Activated CD4-positive, CD25-positive, alpha-beta regulatory T cell treated with anti-CD3 and anti-CD28 coated beads, Interleukin-2, amount 50 U/mL, for 16 hours (primary cell): Measurements from ENCODE around the gene SLC45A1.
"Not testable (repeated sequence)": the region's sequence is repeated elsewhere in the genome, so short reads cannot be mapped to it uniquely, and the experiment has no call there.

ENCODE experiments used
- DNase-seq: peaks from one replicate; pipeline ENCODE4 v3.0.0-alpha.2; 2020; ENCODE audit warnings: low read depth, low spot score

SLC45A1 gene

DNA sequence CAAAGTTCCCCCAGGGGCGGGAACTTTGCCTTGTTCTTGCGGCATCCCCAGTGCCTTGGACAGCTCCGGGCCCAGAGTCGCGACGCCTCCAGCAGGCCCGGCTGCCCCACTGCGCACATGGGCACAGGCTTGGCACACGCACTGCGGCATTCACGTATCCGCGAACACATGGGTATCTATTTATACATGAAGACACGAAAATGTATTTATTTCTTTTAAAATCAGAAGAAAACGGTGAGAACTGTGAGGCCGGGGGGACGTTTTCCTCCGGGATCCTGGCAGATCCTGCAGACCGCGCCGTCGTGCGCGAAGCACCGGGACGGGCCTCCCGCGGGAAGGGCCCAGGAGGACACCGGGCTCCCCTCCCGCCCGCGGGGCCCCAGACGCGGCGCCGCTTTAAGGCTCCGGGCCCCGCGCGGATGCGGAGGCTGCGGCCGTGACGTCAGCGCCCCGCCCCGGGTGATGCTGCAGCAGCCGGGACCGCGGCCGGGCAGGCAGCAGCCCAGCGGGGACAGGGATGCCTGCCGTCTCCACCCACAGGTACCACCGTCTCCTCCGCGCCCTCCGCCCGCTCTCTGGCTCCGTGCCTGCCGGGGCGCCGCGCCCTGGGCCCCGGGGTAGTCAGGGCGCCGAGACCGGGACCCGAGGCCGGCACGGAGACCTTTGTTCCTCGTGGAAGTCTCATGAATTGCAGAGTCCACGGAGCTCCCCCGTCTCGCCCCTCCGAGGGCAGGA, at the start of gene SLC45A1:
Gene SLC45A1, plus strand, starts transcription at position 468 of the 735 bp plus-strand sequence. CDS start 6,216 bp downstream, outside the sequence.
- peak; percentile 44 for DNase-seq

DNA sequence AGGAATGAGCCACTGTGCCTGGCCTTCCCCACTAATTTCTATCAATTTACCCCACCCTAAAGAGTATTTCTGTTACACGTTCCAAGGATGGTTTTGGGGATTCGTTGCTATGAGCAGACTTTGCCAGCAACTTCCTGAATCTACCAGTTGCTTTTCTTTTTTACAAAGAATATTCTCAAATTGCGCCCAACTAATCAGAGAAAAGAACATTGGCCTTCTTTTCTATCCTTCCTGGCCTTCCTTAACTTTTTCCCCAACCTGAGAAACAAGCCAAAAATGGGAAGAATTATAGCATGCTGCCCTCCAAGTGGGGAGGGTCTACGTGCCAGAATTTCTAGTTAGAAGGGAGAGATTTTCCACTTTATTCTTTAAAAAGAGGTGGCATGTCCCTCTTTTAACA, 44.9 kb upstream of the SLC45A1 start:
- no peak for DNase-seq

DNA sequence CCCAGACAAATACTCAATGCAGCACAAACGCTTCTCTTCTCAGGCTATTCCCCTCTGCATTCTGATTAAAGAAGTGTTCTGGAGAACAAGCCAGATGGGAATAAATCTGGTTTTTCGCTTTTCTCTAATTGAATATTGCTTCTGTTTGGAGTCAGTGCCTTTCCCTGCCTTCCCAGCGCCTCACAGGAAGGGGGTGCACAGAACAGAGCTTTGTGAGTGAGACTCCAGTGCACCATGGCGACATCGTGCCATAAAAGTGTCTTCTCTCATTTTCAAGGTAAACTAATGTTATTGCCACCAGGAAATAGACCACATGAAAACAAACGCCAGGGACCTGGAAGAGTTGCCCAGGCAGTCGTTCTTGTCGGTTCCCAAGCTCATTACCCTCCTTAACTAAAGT, 43.6 kb upstream of the SLC45A1 start:
- DNase-seq: no peak

DNA sequence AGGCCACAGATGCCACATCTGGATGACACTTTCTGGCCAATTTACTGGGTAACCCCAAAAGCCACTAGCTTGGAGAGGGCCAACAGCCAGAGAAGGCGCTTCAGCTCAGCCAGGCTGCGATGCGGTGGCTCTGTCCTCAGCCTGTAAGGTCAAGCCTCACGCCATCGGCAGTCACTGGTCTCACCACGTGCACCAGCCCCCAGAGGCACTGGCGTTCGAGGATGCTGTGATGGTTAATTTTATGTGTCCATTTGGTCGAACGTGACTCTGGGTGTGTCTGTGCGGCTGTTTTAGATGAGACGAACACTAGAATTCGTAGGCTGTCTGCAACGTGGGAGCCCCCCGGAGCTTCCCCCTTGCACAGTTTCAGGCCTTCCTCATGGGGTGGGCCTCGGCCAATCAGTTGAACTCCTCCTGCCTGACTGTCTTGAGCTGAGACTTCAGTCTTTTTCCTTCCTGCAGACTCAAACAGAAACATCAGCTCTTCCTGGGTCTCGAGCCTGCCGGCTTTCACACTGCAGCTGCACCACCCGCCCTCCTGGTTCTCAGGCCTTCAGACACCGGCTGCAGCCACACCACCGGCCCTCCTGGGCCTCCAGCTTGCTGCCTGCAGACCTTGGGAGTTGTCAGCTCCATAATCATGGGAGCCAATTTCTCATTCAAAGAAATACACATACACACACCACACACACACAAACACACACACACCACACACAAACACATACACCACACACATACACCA, 41.6 kb upstream of the SLC45A1 start:
- no peak for DNase-seq

DNA sequence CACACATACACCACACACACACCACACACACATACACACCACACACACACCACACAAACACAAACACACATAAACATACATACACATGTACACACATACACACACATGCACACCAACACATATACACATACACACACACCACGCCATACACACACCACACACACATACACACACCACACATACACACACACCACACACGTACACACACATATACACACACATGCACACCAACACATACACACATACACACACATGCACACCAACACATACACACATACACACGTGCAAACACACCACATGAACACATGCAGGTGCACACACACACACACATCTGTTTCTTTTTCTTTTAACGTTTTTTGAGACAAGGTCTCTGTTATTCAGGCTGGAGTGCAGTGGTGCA, 41.0 kb upstream of the SLC45A1 start:
- no peak for DNase-seq

DNA sequence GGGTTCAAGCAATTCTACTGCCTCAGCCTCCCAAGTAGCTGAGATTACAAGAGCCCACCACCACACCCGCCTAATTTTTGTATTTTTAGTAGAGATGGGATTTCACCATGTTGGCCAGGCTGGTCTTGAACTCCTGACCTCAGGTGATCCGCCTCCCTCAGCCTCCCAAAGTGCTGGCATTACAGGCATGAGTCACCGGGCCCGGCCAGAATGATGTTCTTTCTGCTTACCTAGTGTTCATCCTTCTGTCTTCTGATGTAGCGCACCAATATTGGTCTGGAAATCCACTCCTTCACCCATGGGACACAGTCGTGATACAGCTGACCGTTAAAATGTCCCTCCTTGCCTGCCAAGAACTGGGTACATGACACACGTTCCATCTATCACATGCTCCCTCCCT, 39.2 kb upstream of the SLC45A1 start:
- DNase-seq: not testable (repeated sequence)

DNA sequence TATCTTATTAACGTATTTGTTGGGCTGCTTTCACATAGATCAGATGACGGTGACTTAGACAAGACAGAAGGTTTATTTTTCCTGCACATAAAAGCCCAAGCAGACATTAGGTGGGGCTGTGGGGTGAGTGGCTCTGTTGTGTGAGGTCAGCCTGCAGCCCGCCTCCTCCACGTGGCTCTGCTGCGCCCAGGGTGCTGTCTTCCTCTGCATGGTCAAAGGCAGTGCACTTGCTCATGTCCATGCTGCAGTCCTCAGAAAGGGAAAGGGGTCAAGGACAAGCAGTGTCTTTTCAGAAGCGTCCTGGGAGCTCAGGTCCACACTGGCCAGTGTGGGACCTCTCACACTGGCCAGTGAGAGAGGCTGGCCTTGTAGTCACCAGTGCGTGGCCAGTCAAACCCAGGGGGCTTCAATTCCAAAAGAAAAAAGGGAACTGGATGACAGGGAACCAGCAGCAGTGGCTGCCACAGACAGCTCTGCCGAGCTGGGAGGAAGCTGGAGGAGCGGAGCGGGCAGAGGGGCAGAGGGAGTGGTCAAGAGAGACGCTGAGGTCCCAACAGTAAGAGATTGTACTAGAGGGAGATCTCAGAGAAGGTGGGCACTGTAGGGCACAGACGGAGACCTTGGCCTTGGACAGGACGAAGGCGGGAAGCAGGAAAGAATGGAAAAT, 35.9 kb upstream of the SLC45A1 start:
- DNase-seq: no peak

DNA sequence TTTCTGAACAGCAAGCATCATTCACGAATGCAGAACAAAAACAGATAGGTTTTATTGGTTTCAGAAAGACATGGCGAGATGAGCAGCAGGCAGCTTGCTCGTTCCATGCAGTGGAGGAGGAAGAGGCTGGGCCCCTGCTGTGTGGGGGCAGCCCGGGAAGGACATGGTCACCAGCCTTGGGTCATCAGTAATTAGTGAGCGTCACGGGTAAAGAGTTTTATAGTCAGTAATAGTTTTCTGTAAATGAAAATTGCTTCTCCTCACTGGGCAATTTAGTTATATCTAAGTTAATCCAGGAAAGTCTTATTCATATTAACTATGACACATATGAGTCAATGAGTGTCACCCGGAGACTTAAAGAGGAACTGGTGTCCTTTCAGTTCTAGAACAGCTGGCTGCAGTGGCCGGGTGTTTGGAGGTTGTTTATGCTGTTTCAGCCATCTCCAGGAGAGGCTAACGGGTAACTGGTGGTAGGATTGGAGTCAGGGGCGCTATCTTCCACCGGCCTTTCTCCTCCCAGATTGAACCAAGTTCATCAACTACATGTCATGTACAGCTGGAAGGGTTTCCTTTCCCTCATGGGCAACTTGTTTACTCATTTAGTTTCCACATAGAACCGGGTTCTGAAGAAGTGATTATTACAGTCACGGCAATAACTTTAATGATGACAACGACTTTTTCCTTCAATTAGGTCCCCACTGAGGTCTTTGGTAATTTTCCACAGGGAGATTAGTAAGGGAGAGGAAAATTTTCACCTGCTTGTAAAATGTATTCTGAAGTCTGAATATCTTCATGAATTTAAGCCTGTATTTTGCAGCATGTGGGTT, 34.6 kb upstream of the SLC45A1 start:
- no peak for DNase-seq

DNA sequence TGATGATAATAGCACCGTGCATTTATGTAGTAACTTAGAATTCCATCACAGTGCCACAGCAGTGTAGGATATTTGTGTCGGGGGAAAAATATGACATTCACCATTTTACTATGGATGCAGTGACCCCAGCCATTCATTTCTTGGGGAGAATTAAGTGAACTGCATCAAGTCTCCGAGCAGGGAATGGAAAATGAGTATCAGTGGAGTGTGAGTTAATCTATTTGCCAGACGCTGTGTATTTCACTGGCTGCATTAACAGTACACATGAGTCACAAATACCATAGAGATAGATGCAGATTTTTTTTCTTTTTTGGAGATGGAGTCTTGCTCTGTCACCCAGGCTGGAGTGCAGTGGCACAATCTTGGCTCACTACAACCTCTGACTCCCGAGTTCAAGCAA, 33.8 kb upstream of the SLC45A1 start:
- no peak for DNase-seq

DNA sequence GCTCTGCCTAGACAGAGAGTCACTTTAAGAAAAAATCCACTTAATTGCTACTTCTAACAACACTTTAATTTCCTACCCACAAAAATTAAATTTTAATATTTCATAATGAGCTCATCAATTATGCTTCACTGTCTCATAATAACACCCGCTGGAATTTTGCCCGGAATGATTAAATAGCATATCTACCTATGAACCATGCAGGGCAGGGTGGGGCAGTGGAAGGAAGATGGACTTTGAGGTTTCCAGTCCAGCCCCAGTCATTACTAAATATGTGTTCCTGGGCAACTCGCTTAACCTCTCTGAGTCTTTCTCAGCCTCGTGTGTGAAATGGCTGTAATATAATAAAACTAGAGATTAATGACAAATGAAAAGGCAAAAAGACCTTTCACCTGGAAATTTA, 32.8 kb upstream of the SLC45A1 start:
- DNase-seq: no peak

DNA sequence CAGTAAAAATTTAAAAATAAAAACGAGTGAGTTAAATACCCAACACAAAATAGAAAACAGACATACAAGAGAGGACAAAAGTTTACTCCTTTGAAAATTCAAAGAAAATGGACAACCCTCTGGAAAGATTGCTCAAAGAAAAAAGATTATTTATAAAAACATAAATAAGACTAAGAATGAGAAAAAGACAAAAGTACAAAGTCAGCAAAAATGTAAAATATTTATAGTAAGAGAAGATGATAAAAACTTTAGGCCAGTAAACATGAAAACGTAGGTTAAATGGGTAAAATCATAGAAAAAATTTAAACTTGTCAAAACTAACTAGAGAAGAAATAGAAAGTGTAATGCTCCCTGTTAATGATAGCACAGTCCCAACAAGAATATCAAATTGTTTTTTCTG, 31.9 kb upstream of the SLC45A1 start:
- DNase-seq: no peak

DNA sequence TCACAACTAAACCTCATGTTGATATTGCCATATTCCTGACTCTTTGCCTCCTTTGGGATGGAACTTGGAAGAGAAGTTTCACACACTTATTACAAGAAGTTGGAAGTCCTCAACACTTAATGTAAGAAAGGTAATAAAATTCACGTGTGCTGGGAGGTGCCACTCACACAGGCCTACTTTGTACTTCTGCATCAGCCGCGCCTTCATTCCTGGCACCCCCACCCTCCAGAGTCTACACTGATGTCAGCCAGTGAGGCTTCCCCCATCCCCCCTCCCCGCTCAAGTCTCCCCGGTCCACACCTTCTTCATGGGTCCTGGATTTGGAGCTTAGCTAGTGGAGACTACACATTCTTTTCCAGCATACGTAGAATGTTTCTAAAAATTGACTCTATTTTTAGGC, 24.8 kb upstream of the SLC45A1 start:
- no peak for DNase-seq

DNA sequence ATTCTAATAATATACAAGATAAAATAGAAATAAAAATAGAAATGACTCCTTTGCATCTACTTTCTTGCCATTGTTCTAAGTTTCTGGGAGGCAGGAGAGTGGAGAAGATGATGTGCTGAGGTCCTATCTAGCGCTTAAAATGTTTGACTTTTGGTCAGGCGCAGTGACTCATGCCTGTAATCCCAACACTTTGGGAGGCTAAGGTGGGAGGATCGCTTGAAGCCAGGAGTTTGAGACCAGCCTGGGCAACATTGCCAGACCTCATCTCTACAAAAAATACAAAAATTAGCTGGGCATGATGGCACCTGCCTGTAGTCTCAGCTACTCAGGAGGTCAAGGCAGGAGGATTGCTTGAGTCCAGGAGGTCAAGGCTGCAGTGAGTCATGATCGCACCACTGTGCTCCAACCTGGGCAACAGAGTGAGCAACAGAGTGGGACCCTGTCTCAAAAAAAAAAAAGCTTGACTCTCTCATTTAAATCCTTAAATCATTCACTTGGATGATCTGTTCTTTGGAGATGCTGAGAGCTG, 24.2 kb upstream of the SLC45A1 start:
- no peak for DNase-seq

DNA sequence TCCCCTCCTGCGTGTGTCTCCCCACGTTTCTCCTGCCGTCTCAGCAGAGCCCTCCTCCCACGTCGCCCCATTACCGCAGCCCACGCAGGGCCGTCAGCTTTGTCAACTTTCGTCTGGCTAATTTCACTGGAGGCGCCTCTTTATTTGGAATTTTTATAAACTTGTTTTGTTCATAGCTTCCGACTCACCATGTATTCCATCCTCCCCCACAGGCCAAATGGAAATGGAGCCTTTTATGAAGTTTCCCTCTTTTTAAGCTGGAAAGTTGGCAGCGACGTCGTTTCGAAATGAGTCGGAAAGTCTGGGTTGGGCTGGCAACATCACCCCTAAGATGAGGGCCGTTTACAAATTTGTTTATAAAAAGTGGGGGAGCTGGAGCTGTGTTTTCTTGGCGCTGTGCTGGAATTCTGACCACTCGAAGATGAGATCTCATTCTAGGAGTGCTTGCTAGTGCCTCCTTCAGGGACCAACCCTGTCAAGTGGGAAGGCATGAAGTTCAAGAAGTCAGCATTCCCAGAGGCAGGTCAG, 23.7 kb upstream of the SLC45A1 start:
- no peak for DNase-seq

DNA sequence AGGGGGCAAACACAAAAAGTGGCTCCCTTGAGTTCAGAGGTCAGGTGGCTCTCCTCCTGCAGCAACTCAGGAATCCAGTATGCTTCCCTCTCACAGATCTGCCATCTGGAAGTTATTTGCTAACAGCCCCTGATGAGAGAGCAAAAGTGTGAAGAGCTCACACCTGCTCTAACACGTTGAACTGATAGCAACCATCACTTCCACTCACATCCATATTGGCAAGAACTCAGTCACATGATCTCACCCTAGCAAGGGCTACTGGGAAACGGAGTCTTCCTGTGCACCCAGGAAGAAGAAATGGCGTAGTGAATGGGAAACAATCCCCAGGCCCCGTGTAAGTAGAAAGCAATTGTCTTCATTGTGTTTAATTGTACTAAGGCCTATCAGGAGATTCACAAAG, 20.7 kb upstream of the SLC45A1 start:
- DNase-seq: no peak

DNA sequence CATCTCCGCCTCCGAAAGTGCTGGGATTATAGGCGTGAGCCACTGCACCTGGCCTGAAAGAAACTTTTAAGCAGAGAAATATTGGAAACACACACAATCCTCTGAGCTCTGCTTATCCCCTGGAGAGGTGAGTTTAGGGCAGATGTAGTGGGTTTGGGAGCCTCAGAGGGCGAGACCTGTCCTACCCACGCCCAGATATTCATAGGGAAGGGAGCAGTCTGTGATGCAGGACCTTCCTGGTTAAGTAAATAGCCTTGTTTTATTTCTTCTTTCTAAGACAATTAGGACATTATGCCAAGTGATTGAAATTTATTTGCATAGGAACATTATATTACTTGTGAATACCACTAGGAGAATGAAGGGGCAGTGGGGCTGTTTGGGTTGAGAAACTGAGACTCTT, 18.0 kb upstream of the SLC45A1 start:
- DNase-seq: no peak

DNA sequence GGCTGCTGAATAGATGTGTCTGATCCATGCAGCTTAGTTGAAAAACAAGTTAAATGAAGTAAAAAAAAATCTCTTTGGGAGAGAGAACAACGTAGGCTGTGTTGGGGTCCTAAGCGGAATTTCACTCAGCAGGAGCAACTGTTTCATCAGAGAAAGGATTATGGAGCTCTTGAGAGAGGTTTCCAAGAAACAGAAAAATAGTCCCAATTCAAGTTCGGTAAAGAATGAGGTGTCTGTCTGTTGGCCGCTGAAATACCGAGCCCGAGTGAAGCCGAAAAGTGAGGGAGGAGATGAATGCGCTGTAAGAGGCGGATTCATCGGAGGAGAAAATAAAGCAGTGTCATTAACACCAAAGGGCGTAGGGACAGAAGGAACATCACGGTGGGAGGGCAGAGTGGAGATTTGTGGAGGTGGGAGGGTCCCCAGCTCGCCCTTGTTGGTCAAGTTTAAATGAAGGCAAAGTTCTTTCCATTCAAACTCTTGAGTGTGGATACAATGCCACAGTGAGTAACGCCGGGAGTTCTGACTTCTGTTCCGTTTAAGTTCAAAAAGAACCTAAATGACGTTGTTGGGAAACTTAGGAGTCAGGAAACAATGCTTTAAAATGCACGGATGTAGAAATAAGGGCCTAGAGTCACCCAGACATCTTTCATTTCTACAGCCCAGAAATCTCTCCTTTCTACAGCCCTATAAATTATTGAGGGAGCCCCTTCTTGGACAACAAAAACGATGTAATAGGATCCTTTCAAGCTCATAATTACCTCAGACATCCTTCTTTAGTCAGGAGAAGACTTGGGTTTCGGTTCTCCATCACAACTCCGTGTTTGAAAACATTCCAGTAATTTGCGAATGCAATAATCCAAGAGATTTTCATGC, 15.6 kb upstream of the SLC45A1 start:
- no peak for DNase-seq

DNA sequence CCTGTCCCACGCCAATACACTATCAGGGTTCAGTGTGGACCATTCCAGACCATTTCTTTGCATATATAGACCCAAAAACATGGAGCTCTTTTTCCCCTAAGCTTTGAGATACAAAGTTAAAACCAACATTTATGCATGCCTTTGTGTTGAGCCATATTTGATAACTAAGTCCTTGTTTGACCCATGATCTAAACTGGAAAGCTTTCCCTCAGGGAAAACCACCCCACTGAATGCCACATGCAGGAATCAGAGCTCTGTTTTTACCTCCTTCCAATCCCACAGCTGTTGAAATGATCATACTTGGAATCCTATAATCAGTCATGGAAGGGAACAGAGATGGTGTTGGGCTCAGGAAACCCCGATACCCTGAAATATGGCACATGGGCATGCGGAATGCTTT, 14.8 kb upstream of the SLC45A1 start:
- DNase-seq: no peak

DNA sequence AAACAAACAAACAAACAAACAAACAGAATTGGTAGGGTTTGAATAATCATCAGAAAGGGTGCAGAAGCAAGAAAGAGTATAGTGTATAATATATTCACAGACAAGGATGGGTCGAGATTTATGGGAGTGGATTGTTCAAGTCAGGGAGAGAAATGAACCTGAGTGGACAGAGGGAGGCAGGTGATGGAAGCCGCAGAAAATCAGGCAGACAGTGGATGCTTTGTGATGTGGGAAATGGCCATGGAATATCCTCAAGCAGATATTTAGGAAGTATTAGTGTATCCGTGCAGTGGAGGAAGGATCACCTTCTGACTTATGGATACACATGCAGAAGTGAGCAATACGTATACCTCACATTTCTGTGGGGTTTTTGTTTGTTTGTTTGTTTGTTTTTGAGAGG, 14.0 kb upstream of the SLC45A1 start:
- DNase-seq: no peak

DNA sequence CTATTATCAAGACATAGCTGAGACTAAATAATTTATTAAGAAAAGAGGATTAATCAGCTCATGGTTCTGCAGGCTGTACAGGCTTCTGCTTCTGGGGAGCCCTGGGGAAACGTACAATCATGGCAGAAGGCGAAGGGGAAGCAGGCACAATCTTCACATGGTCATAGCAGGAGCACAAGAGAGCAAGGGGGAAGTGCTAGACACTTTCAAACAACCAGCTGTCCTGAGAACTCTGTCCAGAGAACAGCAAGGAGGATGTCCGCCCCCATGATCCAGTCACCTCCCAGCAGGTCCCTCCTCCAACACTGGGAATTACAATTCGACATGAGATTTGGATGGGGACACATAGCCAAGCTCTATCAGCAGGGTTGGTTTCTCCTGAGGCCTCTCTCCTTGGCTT, 10.3 kb upstream of the SLC45A1 start:
- DNase-seq: no peak
